MV-4-11 (cell line): ENCODE results near the gene DES.
"Not testable (repeated sequence)": the region's sequence is repeated elsewhere in the genome, so short reads cannot be mapped to it uniquely, and the experiment has no call there.

ENCODE experiments used
- DNase-seq: peaks from one replicate; lab custom pipeline; 2025; lab: John Stamatoyannopoulos, UW

The DES gene

GRCh38 chr2:219418155-219419011 lies at the start of gene DES:
Gene DES, plus strand, starts transcription at chr2:219418377. Its CDS starts 86 bp downstream, at chr2:219418463.
- no peak for DNase-seq

- DNase-seq, result no peak
These were observed 49.4 kb upstream of the DES start for GRCh38 chr2:219368690-219369191.

- DNase-seq, result no peak
These were observed 48.7 kb upstream of the DES start for GRCh38 chr2:219369447-219369861.

GRCh38 chr2:219378163-219378851 lies 39.9 kb upstream of the DES start:
- no peak for DNase-seq

- no peak for DNase-seq
These were observed 37.3 kb upstream of the DES start for GRCh38 chr2:219380926-219381325.

GRCh38 chr2:219381448-219381847 lies 36.7 kb upstream of the DES start:
- DNase-seq, result no peak

- no peak for DNase-seq
These were observed 34.0 kb upstream of the DES start for GRCh38 chr2:219384083-219384713.

GRCh38 chr2:219384859-219385258 lies 33.3 kb upstream of the DES start:
- no peak for DNase-seq

- no peak for DNase-seq
These were observed 32.1 kb upstream of the DES start for GRCh38 chr2:219385958-219386520.

- DNase-seq, result no peak
These were observed 31.5 kb upstream of the DES start for GRCh38 chr2:219386532-219387280.

- peak; percentile 78 for DNase-seq
These were observed 30.7 kb upstream of the DES start, which contains the start of gene DNPEP for GRCh38 chr2:219387306-219388120. Gene DNPEP, minus strand, starts transcription at chr2:219387912. Its CDS starts 118 bp downstream, at chr2:219387794.

- DNase-seq, result peak; percentile 84
These were observed 29.9 kb upstream of the DES start for GRCh38 chr2:219388121-219388906.

- no peak for DNase-seq
These were observed 29.3 kb upstream of the DES start for GRCh38 chr2:219388907-219389156.

GRCh38 chr2:219392754-219393153 lies 25.4 kb upstream of the DES start:
- no peak for DNase-seq

GRCh38 chr2:219395056-219395455 lies 23.1 kb upstream of the DES start:
- not testable (repeated sequence) for DNase-seq

- DNase-seq, result no peak
These were observed 22.6 kb upstream of the DES start for GRCh38 chr2:219395609-219396008.

- no peak for DNase-seq
These were observed 21.2 kb upstream of the DES start for GRCh38 chr2:219396863-219397457.

- no peak for DNase-seq
These were observed 19.3 kb upstream of the DES start for GRCh38 chr2:219398721-219399363.
